Measurements from ENCODE around the gene ANXA3.
A peak's percentile ranks its signal among the peaks of the same experiment; 100 is the strongest.

The ANXA3 gene

DNA sequence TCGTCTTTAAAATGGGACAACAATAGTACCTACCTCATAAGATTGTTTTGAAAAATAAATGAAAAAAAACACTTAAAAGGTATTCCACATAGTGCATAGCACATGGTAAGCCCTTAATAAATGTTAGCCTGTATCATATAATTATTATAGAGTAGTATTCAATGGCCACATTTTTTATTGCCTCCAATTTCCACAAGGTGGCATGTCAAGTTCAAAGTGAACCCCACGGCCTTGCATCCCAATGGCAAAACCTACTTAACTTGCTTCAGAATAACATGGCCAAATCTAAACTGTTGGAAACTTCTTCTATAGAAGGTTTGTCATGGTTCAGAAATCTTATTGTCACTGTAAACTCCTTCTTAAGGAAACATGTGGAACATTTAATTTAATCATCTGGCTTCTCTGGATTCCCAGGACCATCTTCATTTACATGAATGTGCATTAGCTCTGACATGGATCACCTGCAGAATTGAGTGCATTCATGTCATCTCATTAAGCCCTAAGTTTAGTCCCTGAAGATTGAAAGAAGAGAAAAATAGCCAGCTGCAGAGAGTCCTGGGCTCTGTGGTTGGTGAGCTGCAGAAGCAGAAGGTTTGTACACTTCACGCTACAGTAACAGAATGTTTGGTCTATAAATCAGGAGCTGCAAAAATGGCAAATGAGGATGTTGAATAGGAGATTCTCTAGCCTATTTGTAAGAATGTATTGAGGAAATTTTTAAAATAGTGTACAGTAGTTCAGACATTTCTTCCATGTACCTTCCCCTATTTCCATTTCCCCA, 61.0 kb downstream of the ANXA3 start:
- no peak for DNase-seq

DNA sequence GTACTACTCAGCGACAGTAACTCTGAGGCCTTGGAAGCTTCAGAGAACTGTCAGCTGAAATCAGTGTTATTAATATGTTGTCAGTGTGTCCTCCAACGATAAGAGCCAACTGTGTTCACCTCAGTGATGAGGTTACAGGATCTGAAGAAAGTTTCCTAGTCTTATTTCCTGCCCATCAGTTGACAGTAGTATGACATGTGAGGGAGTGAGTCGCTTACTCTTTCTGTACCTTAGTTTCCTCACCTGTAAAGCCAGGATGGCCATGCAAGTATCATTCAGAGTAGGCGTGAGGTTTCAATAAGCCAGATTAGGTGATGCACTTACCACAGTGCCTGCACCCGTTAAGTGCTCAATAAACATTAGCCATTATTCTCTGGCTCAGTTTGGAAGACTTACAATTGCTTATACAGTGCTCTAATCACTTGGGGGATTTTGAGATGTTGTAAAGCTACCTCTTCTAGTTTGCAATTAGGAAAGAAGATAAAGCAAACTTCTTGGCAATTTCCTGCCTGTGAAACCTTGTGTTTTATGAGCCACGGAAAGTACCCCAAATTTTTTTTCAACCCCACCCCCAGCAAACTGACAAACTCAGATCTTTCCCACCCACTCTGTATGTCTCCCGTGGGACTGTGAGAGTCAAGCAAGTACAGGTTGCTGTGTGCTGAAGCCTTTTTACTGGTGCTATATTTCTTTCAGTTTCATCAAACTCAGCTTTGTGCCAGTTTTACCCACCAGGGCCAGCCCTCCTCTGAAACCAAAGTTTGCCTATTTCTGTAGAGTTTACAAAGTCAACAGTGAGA, 62.2 kb downstream of the ANXA3 start:
- no peak for DNase-seq

- DNase-seq: no peak
Observed at GRCh38 chr4:78616046-78616498, 64.5 kb downstream of the ANXA3 start.

DNA sequence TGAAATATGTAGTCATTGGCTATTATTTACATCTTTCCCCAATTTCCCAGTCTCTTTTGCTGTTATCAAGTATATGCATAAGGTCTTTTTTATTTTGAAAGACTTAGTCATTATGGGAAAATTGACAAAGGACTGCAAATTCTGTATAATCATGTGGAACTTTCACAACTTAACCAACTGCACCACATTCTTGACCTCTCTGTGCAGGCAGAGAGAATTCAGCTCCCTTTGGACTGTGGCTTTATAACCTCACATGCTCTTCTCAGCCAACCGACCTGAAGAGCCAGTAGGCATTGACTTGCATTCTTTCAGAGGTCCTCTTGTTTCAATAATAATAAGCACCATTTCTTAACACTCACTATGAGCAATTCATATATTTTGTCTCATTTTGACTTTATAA, 66.9 kb downstream of the ANXA3 start:
- DNase-seq: no peak

DNA sequence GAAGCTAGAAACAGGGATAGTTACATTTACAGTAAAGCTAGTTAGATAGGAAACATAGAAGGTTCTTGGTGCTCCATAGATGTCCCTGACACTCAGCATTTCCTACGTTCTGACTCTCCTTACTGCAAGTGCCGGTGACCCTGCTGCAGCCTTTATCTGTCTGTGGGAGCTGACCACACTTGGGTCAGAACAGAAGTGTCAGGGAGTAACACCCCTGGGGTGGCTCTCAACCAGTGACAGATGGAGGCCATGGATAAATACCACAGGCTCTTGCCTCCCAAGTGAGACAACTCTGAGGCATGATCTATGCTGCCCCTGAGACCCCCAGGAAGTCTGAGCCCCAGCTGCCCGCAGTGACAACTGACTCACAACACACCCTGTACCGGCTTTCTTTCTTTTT, 69.8 kb downstream of the ANXA3 start:
- DNase-seq: no peak

GRCh38 chr4:78622253-78622979, 70.8 kb downstream of the ANXA3 start:
- no peak for DNase-seq

GRCh38 chr4:78624048-78624447, 72.5 kb downstream of the ANXA3 start:
- DNase-seq: no peak

DNA sequence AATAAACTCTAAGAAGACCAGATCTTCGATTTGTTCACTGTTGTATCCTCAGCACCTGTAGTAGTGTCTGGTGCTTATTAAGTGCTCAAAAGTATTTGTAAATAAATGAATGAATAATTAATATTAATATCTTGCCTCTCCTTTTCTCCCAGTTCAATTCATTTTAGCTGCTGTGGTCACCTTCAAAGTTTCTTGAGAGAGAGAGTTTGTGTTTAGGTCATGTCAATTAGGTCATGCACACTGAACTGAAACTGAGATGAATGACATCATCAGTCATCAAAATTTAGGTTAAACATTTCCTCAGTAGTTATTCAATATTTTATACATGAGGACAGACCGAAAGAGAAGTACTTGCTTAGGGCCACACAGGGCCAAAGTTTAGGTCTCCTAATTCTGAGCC, 73.5 kb downstream of the ANXA3 start:
- DNase-seq: no peak

GRCh38 chr4:78627046-78627965, 75.7 kb downstream of the ANXA3 start:
- no peak for DNase-seq

DNA sequence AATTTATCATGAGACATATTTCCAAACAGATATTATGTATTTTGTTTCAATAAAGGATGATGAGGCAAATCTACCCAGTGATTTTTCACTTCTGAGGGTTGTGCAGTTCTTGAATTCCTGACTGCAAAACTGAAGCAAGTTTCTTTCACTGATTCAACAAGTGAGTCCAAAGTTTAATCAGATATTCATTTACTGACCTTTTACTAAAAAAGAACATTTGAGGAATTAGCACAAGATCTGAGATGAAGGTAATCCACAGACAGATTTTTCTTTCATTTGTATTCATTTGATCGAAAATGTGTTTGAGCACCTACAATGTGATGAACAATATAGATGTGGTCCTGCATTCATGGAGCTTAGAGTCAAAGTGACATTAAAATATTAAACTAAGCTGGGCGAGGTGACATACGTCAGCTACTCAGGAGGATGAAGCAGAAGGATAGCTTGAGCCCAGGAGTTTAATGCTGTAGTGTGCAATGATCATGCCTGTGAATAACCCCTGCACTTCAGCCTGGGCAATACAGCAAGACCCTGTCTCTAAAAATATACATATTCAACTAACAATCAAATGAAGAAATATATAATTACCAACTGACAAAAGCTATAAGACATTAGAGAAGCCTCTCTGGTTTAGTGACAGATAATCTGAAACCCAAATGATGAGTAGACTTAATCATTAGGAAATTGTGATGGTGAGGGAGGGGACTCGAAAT, 76.6 kb downstream of the ANXA3 start:
- no peak for DNase-seq

DNA sequence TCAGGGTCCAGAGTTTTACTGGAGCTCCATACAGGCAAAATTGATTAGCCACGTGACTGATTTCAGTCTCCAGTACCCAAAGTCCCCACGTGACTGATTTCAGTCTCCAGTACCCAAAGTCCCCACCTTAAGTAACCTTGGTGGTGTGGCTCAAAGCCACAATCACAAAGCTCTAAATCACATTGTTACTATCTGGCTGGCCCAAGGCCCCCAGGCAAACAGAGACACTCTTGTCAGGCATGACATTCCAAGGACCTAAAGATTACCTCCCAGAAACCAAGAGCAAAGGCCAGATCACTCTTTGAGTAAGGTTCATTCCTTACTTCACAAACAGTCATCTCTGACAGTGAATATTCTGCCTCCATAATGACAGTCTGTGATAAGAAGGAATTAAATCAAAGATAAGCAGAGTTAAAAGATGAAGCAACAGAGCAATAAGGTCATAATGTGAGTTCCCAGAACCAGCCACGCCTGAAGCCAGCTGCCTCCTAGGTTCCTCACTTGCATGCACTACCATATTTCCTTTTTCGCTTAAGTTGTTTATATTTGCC, 78.5 kb downstream of the ANXA3 start:
- DNase-seq: no peak

DNA sequence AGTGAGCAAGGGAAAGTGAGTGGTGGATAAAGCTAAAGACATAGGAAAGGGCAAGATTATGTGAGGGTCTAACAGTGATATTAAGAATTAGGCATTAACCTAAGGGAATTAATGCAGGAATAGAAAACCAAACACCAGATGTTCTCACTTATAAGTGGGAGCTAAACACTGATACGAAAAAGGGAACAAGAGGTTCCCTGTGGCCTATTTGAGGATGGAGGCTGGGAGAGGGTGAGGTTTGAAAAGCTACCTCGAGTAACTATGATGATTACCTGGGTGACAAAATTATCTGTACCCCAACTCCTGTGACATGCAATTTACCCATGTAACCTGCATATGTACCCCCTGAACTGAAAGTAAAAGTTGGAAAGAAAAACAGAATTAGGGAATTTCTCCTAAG, 79.0 kb downstream of the ANXA3 start:
- no peak for DNase-seq

DNA sequence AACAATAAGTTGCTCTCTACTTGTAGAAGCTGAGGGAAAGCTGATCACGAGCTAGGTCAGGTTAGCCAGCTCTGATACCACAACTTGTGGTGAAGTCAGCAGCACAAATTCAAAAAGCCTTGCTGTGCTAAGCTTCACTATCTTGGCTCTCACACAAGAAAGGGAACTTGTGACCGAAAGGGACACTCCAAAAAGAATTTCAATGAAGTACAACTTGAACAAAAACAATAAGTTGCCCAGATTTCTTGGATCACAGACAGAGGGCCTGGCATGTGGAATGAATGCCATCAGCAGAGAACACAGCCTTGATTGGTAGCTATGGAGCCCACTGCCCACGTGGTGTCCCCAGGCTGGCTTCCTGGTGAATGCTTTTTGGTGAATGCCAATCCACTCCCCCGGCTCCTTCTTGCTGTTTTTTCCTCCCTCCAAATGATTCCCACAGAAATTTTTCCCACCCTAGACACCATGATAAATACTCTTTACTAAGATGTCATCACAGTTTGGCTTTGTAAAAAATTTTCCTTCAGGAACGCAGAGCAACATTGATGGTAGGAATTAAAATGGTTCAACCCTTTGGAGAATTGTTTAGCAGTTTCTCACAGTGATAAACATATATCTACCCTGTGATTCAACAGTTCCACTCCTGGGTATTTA, 82.6 kb downstream of the ANXA3 start:
- no peak for DNase-seq

GRCh38 chr4:78638337-78639172, 87.0 kb downstream of the ANXA3 start:
- no peak for DNase-seq

GRCh38 chr4:78640714-78641113, 89.1 kb downstream of the ANXA3 start:
- DNase-seq: no peak

GRCh38 chr4:78642934-78643333, 91.4 kb downstream of the ANXA3 start:
- no peak for DNase-seq

GRCh38 chr4:78644063-78644691, 92.6 kb downstream of the ANXA3 start:
- no peak for DNase-seq

GRCh38 chr4:78644744-78645330, 93.3 kb downstream of the ANXA3 start:
- DNase-seq: peak; percentile 10

All from effector CD8-positive, alpha-beta T cell (primary cell).